HG02970 (cell line): Measurements from ENCODE around the gene NMRAL1.

ENCODE experiments used
- ATAC-seq: cut with Tn5 transposase; IDR thresholded peaks from one replicate; pipeline ENCODE4 v1.9.1; 2021; ENCODE audit warnings: mild to moderate bottlenecking, moderate library complexity, moderate number of reproducible peaks; ENCODE audit not compliant: unreplicated experiment, low FRiP score

Gene NMRAL1

DNA sequence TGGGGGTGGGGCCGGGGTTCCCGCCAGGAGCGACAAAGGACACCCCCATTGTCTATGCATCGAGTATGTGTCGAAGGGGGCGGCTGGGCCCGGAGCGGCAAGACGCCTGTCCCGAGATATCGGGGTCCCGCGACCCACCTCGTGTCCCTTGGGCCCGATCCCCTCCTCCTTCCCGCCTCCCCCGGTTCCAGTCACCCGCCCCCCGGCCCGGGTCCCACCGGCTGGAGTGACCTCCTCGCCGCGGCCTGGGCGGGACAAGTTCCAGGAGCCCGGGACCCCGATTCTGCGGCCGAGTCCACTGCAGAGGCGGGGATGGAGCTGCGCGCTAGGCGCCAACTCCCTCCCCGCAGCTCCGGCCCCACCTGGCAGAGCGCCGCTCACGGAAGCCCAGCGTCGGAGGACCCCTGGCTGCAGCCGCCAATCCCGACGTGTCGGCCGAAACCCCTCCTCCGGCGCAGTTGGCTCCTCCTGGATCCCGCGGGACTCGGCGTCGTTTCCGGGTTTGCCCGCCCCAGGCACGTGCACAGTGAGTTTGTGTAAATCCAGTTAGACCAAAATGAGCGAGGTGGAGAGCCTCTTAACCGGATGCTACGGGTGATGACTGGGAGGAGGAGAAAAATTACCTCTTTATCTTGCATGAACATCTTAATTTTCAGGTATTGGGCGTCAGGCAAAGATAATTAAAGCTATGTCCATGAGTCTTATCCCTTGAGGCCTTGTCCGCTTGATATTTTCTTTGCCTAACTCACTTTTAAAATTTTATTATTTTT is at the start of gene NMRAL1:
NMRAL1 (minus strand) TSS at position 434 of the 770 bp plus-strand sequence. CDS start 493 bp downstream, outside the sequence.
- no peak for ATAC-seq

DNA sequence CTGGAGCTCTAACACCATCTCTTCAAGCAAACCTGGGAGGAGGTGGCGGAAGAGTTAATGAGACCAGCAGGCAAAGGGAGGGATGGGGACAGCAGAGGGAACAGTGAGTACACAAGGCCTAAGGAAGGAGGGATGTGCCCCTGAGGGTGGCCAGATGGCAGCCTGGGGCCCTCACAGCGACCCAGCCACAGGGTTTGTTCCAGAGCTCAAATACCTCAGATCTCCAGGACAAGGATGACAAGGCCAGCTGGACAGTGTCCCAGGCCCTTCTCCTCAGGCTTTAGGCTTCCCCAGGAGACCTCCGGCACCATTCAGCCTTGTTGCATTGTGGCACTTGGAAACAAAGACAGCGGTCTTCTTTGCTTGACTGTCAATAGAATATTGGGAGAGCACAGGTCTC is 49.3 kb upstream of the NMRAL1 start:
- no peak for ATAC-seq

DNA sequence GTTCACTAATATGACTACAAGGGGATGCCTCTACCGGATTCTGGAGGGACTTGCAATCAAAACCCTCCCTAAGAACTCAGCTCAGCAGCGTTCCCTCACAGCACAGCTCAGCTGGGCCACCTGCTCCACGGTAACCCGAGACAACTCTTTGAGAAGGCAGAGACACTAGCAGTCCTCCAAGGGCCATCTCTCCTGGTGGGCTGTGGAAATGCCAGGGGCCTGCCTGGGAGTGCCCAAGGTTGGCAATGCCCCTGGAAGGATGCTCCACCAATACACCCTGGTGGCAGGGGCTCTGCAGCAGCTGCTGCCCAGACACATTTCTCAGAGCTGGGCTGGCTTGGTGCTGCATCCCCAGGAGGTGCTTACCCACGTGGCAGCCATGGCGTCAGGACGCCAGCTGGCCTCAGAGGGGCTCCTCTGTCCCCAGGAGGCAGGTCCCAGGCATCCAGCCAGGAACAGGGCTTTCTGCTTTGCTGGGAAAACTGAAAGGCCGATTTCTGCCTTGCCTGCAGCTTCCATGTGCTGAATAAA is 47.7 kb upstream of the NMRAL1 start:
- ATAC-seq: no peak

GRCh38 chr16:4520913-4521312 is 46.5 kb upstream of the NMRAL1 start:
- no peak for ATAC-seq

DNA sequence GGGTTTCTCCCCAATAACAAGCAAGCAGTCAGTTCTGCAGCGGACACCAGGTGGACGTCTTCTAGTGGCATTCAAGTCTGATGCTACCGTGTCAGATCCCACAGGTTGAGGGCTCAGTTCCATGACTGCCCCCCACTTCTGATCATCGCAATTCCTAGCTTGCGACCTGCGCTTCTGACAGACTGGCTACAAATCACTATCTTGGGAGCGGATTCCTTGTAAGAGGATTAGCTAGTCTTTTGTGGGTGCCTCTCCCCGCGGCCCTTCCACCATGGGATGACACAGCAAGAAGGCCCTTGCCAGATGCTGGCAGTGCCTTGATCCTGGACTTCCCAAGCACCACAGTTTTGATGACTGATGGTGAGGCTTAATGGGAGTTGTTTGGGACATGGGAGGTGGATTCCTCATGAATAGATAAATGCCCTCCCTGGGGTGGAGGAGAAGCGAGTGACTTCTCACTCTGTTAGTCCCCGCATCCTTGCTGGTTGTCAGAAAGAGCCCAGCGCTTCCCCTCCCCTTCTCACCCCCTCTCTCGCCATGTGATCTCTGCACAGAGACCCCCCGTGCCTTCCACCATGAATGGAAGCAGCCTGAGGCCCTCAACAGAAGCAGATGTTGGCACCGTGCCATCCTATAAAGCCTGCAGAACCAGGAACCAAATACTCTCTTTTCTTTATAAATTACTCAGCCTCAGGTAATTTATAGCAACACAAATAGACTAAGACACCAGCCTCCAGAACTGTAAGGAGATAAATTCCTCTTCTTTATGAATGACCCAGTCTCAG is 45.0 kb upstream of the NMRAL1 start:
- ATAC-seq: no peak

GRCh38 chr16:4517812-4518680 is 43.6 kb upstream of the NMRAL1 start:
- ATAC-seq: no peak

DNA sequence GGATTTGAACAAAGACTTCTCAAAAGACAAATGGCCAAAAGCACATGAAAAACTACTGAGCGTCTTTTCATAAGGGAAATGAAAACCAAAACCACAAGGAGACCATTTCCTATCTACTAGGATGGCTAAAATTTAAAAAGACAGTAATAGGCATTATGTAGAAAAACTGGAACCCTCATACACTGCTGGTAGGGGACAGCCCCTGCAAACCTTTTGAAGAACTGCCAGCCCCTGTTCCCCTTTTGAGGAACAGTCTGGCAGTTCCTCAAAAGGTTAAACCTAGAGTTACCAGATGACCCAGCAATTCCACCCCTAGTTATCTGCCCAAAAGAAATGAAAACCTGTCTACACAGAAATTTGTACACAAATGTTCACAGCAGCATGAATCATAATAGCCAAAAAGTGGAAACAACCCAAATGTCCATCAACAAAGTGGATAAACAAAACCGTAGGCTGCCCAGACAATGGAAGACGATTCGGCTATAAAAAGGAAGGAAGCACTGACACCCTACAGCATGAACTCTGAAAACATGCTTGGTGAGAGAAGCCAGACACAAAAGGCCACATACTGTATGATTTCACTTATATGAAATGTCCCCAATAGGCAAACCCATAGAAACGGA is 41.3 kb upstream of the NMRAL1 start:
- no peak for ATAC-seq

GRCh38 chr16:4514606-4515005 is 40.2 kb upstream of the NMRAL1 start:
- no peak for ATAC-seq

DNA sequence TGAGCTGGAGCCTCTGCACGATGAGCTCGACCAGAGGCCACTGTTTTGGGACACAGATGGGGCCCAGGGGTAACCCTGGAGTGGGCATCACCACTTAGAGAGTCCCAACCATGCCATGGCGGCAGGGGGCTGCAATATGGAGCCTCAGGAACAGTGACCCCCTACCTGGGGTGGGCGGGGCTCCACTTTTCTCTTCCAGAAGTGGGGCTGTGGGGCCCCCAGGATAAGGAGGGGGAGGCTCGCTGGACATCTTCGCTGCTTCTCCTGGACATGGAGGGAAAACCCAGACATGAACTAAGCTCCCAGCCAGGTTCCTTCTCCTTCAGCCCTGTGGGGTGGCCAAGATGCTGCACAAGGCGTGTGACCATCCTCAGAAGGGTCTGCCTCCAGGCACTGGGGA is 39.5 kb upstream of the NMRAL1 start:
- no peak for ATAC-seq

GRCh38 chr16:4513086-4513860 is 38.8 kb upstream of the NMRAL1 start:
- ATAC-seq: no peak

- ATAC-seq: no peak
Measured at GRCh38 chr16:4512473-4512872, 38.0 kb upstream of the NMRAL1 start.

DNA sequence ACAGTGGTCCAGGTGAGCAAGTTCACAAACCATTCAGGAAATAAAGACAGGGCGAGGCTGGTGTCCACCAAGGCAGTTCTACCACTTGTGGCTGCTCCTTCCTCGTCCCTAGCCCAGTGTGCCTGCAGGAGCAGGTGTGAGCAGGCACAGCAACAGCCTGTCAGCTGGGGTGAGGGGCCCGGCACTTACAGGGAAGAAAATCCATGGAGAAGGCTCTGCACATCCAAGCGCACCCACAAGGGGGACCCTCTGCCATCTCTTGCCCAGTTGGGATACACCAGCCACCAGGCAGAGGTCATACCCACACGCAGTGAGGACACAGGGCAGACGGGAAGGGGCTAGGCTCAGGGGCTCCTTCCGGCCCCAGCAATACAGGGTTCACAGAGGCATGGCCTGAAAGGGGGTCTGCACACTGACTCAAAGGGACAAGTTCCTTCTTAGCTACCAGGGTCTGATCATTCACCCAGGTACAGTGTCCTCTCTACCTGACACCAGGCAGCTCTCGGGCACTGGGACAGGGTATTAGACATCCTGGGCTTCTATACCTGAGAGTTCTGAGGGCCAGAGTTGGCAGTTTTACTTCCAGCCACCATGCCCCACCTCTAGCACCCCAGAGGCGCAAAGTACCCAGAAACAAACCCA is 37.1 kb upstream of the NMRAL1 start:
- no peak for ATAC-seq

DNA sequence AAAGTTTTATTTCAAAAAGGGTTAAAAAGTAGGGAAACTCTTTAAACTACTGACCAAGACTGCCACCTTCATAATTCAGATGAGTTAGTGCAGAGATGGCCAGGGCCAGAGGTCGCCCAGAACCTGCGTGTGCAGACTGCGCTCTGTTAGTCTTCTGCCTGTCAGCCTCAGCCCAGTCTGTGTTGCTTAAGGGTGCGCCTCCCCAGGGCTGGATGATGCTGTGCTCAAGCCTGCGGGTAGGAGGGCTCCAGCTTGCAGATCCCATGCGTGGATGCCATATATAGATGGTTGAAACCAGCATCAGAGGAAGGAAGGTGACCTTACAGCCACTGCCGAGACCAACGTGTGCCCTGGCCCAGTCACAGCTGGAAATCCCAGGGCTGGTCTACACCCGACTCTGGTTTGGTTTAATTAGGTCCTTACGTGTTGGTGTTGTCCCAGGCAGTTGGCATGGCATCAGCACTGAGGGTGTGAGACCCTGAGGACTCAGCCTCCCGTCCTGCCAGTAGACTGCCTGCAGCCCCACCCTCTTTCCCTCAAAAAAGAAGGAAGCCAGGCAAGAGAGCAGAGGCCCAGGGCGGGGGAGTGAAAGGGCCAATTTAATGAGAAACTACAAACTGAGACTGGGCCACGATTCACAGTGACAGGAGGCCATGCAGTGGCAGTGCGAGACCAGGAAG is 36.5 kb upstream of the NMRAL1 start:
- ATAC-seq: no peak

GRCh38 chr16:4510131-4510530 is 35.7 kb upstream of the NMRAL1 start:
- no peak for ATAC-seq

DNA sequence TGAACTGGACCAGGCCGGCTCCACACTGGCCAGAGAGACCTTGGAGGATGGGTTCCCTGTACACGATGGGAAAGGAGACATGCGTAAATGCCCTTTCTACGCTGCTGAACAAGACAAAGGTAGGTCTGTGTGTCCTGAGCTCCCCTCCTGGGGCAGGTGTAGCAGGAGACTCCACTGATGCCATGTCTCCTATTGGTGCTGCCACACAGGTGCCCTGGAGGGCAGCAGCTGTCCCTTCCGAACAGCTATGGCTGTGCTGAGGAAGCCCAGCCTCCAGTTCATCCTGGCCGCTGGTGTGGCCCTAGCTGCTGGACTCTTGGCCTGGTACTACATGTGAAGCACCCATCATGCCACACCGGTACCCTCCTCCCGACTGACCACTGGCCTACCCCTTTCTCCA is 35.0 kb upstream of the NMRAL1 start:
- ATAC-seq: no peak

DNA sequence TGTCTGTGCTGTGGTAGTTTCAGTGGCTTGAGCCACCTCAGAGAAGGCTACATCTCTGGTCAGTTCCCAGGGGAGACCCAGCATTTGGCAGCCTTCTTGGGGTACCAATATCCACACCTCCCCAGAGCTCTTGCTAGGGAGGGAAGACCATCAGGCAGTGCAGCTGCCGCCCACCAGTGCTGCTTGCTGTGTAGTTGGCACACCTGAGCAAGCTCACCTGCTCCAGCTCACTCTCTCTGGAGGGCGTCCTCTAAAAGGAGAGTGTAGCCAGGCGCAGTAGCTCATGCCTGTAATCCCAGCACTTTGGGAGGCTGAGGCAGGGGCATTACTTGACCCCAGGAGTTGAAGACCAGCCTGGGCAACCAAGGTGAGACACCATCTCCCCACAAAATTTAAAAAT is 34.4 kb upstream of the NMRAL1 start:
- ATAC-seq: no peak

DNA sequence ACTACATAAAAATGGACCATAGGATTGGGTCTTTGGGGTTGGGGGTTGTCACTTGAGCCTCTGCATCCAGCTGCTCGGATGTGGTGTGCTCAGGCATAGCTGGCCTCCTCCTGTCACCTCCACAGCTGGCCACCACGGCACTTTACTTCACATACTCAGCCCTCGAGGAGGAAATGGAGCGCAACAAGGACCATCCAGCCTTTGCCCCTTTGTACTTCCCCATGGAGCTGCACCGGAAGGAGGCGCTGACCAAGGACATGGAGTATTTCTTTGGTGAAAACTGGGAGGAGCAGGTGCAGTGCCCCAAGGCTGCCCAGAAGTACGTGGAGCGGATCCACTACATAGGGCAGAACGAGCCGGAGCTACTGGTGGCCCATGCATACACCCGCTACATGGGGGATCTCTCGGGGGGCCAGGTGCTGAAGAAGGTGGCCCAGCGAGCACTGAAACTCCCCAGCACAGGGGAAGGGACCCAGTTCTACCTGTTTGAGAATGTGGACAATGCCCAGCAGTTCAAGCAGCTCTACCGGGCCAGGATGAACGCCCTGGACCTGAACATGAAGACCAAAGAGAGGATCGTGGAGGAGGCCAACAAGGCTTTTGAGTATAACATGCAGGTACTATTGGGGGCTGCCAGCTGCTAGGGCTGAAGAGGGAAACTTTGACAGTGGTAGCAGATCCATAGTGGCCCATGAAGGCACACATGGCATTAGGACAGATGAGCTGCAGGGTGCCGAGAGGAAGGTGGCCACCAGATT is 33.3 kb upstream of the NMRAL1 start:
- no peak for ATAC-seq

DNA sequence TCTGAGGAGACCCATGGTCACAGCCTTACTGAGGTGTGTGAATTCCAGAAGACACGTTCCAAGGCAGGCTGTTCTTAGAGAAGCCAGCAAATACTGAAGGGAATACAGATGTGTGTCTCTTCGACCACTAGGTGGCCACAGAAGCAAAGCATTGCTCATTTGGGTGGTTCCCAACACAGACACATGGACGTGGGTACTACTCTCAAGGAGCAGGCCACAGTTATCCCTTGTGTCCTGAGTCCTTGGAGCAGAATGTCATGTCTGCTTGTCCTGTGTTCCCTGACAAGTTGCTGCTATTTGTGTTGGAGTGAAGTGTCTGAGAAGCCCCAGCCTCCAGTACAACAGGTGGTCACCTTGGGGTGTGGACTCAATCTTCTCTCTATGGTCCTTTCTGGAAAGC is 32.0 kb upstream of the NMRAL1 start:
- ATAC-seq: no peak
